BE2C (cell line): ENCODE results near the gene BLID.

ENCODE experiments used
- DNase-seq: peaks from one replicate; pipeline ENCODE4 v3.0.0-alpha.2; 2020
- H3K27me3 ChIP-seq: fragments of 250-450 bp; sonication (Bioruptor Pico); 2 replicates; pipeline ENCODE4 v1.5.1; 2020; ENCODE audit warnings: mild to moderate bottlenecking
- H3K36me3 ChIP-seq: fragments of 250-450 bp; sonication (Bioruptor Pico); 2 replicates; pipeline ENCODE4 v1.5.1; 2020; ENCODE audit warnings: mild to moderate bottlenecking
- H3K4me1 ChIP-seq: fragments of 250-450 bp; sonication (Bioruptor Pico); 2 replicates; pipeline ENCODE4 v1.5.1; 2020
- H3K4me3 ChIP-seq: 2 replicates; pipeline ENCODE4 v1.5.1; 2011; ENCODE audit warnings: low read depth, low read length
- H3K9me3 ChIP-seq: fragments of 250-450 bp; sonication (Bioruptor Pico); 2 replicates; pipeline ENCODE4 v1.5.1; 2020
- CTCF ChIP-seq: IDR thresholded peaks from 2 replicates; pipeline ENCODE4 v1.5.1; 2012; ENCODE audit warnings: mild to moderate bottlenecking, low read depth, low read length

The BLID gene

GRCh38 chr11:122085264-122085663 is 30.8 kb downstream of the BLID start:
- no peak overlapping the region for H3K4me3 ChIP-seq
- no peak for DNase-seq

GRCh38 chr11:122082205-122082604 is 33.8 kb downstream of the BLID start:
- DNase-seq = no peak
- no peak overlapping the region for H3K4me3 ChIP-seq
- no peaks in the 10 kb centered on the region for H3K9me3 ChIP-seq
- no peaks in the 10 kb centered on the region for H3K36me3 ChIP-seq
- TF ChIP-seq CTCF = no peak
- no peaks in the 10 kb centered on the region for H3K27me3 ChIP-seq
- no peaks in the 10 kb centered on the region for H3K4me1 ChIP-seq

More at GRCh38 chr11:122085264-122085663, 30.8 kb downstream of the BLID start:
- H3K9me3 ChIP-seq = no peaks in the 10 kb centered on the region
- no peaks in the 10 kb centered on the region for H3K27me3 ChIP-seq
- no peak for TF ChIP-seq CTCF
- H3K4me1 ChIP-seq = no peaks in the 10 kb centered on the region
- no peaks in the 10 kb centered on the region for H3K36me3 ChIP-seq

GRCh38 chr11:122081073-122081472 is 34.9 kb downstream of the BLID start:
- DNase-seq = no peak
- no peaks in the 10 kb centered on the region for H3K9me3 ChIP-seq
- H3K36me3 ChIP-seq = no peaks in the 10 kb centered on the region
- no peaks in the 10 kb centered on the region for H3K4me1 ChIP-seq
- H3K4me3 ChIP-seq = no peak overlapping the region
- no peak for TF ChIP-seq CTCF
- H3K27me3 ChIP-seq = no peaks in the 10 kb centered on the region

GRCh38 chr11:122077459-122077858 is 38.6 kb downstream of the BLID start:
- Histone ChIP-seq H3K27me3 (no peaks in the 10 kb centered on the region), H3K4me1 (no peaks in the 10 kb centered on the region), H3K4me3 (no peak overlapping the region), H3K36me3 (no peaks in the 10 kb centered on the region), H3K9me3 (no peaks in the 10 kb centered on the region)
- DNase-seq = no peak
- no peak for TF ChIP-seq CTCF

- H3K9me3 ChIP-seq = no peaks in the 10 kb centered on the region
- H3K36me3 ChIP-seq = no peaks in the 10 kb centered on the region
- H3K4me1 ChIP-seq = no peaks in the 10 kb centered on the region
- no peak for TF ChIP-seq CTCF
- no peaks in the 10 kb centered on the region for H3K27me3 ChIP-seq
- DNase-seq = no peak
- H3K4me3 ChIP-seq = no peak overlapping the region
These were observed 39.4 kb downstream of the BLID start for GRCh38 chr11:122076512-122077120.

- Histone ChIP-seq H3K4me1 (no peaks in the 10 kb centered on the region; the same call in 1 of the 2 replicates), H3K36me3 (no peaks in the 10 kb centered on the region), H3K9me3 (no peaks in the 10 kb centered on the region), H3K27me3 (no peaks in the 10 kb centered on the region), H3K4me3 (no peak overlapping the region)
- no peak for TF ChIP-seq CTCF
- no peak for DNase-seq
These were observed 41.0 kb downstream of the BLID start for GRCh38 chr11:122075016-122075415.
